Common myeloid progenitor, CD34-positive (primary cell): Measurements from ENCODE around the gene FGD6.

Experiments
- CTCF ChIA-PET: fragments of 350-600 bp; sonication (Branson Sonifier 250); formaldehyde crosslinking; loops from one replicate; lab custom pipeline; 2021; ENCODE audit warnings: antibody characterized with exemption; lab: Charles Lee
- POLR2A ChIA-PET: fragments of 350-600 bp; sonication (Branson Sonifier 250); formaldehyde crosslinking; loops from one replicate; lab custom pipeline; 2021; ENCODE audit warnings: antibody characterized with exemption; lab: Charles Lee
- DNase-seq, 3 donors: peaks; one replicate each; pipeline versions ENCODE4 v3.0.0 to v3.0.0-alpha.2; 2013
- H3K27ac ChIP-seq, 2 experiments: 1 replicate in 1 of 2; 2 replicates in 1 of 2; pipeline ENCODE4 v1.7.0; 2013; ENCODE audit warnings: inconsistent platforms in 2 of 2, low read length in 2 of 2, mild to moderate bottlenecking in 2 of 2, low read depth in 1 of 2, moderate library complexity in 1 of 2; ENCODE audit not compliant: severe bottlenecking in 2 of 2, insufficient read depth in 1 of 2, poor library complexity in 1 of 2
- H3K27me3 ChIP-seq, 5 experiments: replicated peaks in 2 of 5; 1 replicate in 3 of 5; 2 replicates in 2 of 5; pipeline versions ENCODE4 v1.6.1 to v1.7.0; 2013; ENCODE audit warnings: low read length in 4 of 5, mild to moderate bottlenecking in 2 of 5, moderate library complexity in 2 of 5, inconsistent platforms in 1 of 5; ENCODE audit not compliant: insufficient read depth in 5 of 5, control insufficient read depth in 4 of 5
- H3K36me3 ChIP-seq, 4 experiments: 1 replicate in 2 of 4; 2 replicates in 2 of 4; pipeline versions ENCODE4 v1.6.1 to v1.7.0; 2013; ENCODE audit warnings: low read length in 3 of 4, control low read depth in 1 of 4, mild to moderate bottlenecking in 1 of 4; ENCODE audit not compliant: control insufficient read depth in 4 of 4, insufficient read depth in 4 of 4
- H3K4me1 ChIP-seq, 4 experiments: 1 replicate in 3 of 4; 2 replicates in 1 of 4; pipeline versions ENCODE4 v1.6.1 to v1.7.1; 2013; ENCODE audit warnings: low read length in 3 of 4, mild to moderate bottlenecking in 3 of 4, control low read depth in 1 of 4, inconsistent platforms in 1 of 4, moderate library complexity in 1 of 4; ENCODE audit not compliant: control insufficient read depth in 4 of 4, insufficient read depth in 4 of 4; ENCODE audit errors: control extremely low read depth in 1 of 4
- H3K4me3 ChIP-seq, 7 experiments: 1 replicate in 4 of 7; 2 replicates in 3 of 7; pipeline versions ENCODE4 v1.5.1 to v1.7.0; 2013; ENCODE audit warnings: mild to moderate bottlenecking in 7 of 7, low read length in 6 of 7, moderate library complexity in 6 of 7, inconsistent platforms in 2 of 7, low read depth in 2 of 7, control low read depth in 1 of 7; ENCODE audit not compliant: insufficient read depth in 4 of 7, control insufficient read depth in 1 of 7; ENCODE audit errors: extremely low read depth in 1 of 7
- H3K9me3 ChIP-seq, 5 experiments: 1 replicate in 4 of 5; 2 replicates in 1 of 5; pipeline versions ENCODE4 v1.6.1 to v1.7.1; 2013; ENCODE audit warnings: low read length in 4 of 5, mild to moderate bottlenecking in 2 of 5, inconsistent platforms in 1 of 5, low read depth in 1 of 5, moderate library complexity in 1 of 5; ENCODE audit not compliant: control insufficient read depth in 4 of 5, insufficient read depth in 2 of 5; ENCODE audit errors: control extremely low read depth in 1 of 5
- WGBS: methylation state at CpG from one replicate; pipeline ENCODE4 v1.1.5; 2013; ENCODE audit not compliant: insufficient coverage; 5-methylcytosine and 5-hydroxymethylcytosine counted together

The FGD6 gene

GRCh38 chr12:95126076-95126475, 91.2 kb downstream of the FGD6 start:
- 100% methylated on average over 1 of the region's 2 CpGs for WGBS
- no peak overlapping the region for H3K4me3 ChIP-seq
- CTCF ChIA-PET, result interaction anchor here (0.6 kb wide), 1 partner anchor 9 kb away, joined by 3 read pairs; no protein-coding TSS in a partner anchor
- POLR2A ChIA-PET, result no interaction called here
- H3K27me3 ChIP-seq, result no peaks in the 10 kb centered on the region
- H3K36me3 ChIP-seq, result peaks cover 0 to 5% (median 0%) of the 10 kb centered on the region in 4 experiments
- H3K9me3 ChIP-seq, result no peaks in the 10 kb centered on the region
- no peak overlapping the region for H3K27ac ChIP-seq
- no peaks in the 10 kb centered on the region for H3K4me1 ChIP-seq
- DNase-seq, result no peak

- Histone ChIP-seq H3K4me3 (no peak overlapping the region), H3K27ac (no peak overlapping the region), H3K27me3 (no peaks in the 10 kb centered on the region), H3K36me3 (peaks cover 0 to 5% (median 0%) of the 10 kb centered on the region in 4 experiments), H3K9me3 (no peaks in the 10 kb centered on the region), H3K4me1 (no peaks in the 10 kb centered on the region)
- ChIA-PET CTCF (interaction anchor here (0.6 to 1.8 kb wide), 3 partner anchors 64 to 376 kb away, joined by 3 to 5 read pairs (median 3); no protein-coding TSS in a partner anchor), POLR2A (no interaction called here)
- no peak for DNase-seq
- WGBS, result 97% methylated on average over 6 of the region's 7 CpGs
Measured at GRCh38 chr12:95124106-95124505, 93.2 kb downstream of the FGD6 start.

- Histone ChIP-seq H3K36me3 (no peaks in the 10 kb centered on the region), H3K27ac (no peak overlapping the region), H3K4me1 (no peaks in the 10 kb centered on the region), H3K9me3 (no peaks in the 10 kb centered on the region), H3K4me3 (no peak overlapping the region), H3K27me3 (no peaks in the 10 kb centered on the region)
- 100% methylated on average over 3 of the region's 3 CpGs for WGBS
- DNase-seq, result no peak
- ChIA-PET POLR2A (no interaction called here), CTCF (interaction anchor here (0.6 to 1.3 kb wide), 4 partner anchors 13 to 417 kb away, joined by 3 to 6 read pairs (median 3); no protein-coding TSS in a partner anchor)
Measured at GRCh38 chr12:95118788-95119179, 98.5 kb downstream of the FGD6 start.

GRCh38 chr12:95118138-95118787, 99.0 kb downstream of the FGD6 start:
- no CpG with 5 or more reads among the region's 4 CpGs for WGBS
- Histone ChIP-seq H3K27ac (no peak overlapping the region), H3K9me3 (no peaks in the 10 kb centered on the region), H3K27me3 (no peaks in the 10 kb centered on the region), H3K4me1 (no peaks in the 10 kb centered on the region), H3K36me3 (no peaks in the 10 kb centered on the region), H3K4me3 (no peak overlapping the region)
- no peak for DNase-seq
- ChIA-PET POLR2A (no interaction called here), CTCF (interaction anchor here (0.9 to 4.1 kb wide), 8 partner anchors 12 to 417 kb away, joined by 3 to 38 read pairs (median 7); partner anchors contain the start of genes FGD6 and VEZT)

- Histone ChIP-seq H3K4me3 (no peak overlapping the region), H3K27ac (no peak overlapping the region), H3K27me3 (no peaks in the 10 kb centered on the region), H3K36me3 (peaks cover 0 to 5% (median 0%) of the 10 kb centered on the region in 4 experiments), H3K4me1 (no peaks in the 10 kb centered on the region), H3K9me3 (no peaks in the 10 kb centered on the region)
- DNase-seq, result peak; percentile 71 to 87 (median 83)
- 100% methylated on average over 1 of the region's 2 CpGs for WGBS
- CTCF ChIA-PET, result interaction anchor here (0.7 to 4.1 kb wide), 17 partner anchors 9 to 423 kb away, joined by 3 to 38 read pairs (median 3); partner anchors contain the start of genes FGD6 and VEZT
- POLR2A ChIA-PET, result no interaction called here
Measured at GRCh38 chr12:95117178-95117599, 100.1 kb downstream of the FGD6 start.

- Histone ChIP-seq H3K27ac (no peak overlapping the region), H3K36me3 (peaks cover 0 to 5% (median 0%) of the 10 kb centered on the region in 4 experiments), H3K4me1 (no peaks in the 10 kb centered on the region), H3K27me3 (no peaks in the 10 kb centered on the region), H3K9me3 (no peaks in the 10 kb centered on the region), H3K4me3 (no peak overlapping the region)
- 92% methylated on average over 2 of the region's 3 CpGs for WGBS
- ChIA-PET POLR2A (no interaction called here), CTCF (interaction anchor here (0.8 to 4.1 kb wide), 14 partner anchors 11 to 423 kb away, joined by 3 to 38 read pairs (median 4); partner anchors contain the start of genes FGD6 and VEZT)
- DNase-seq, result no peak
Measured at GRCh38 chr12:95116773-95117172, 100.5 kb downstream of the FGD6 start.

GRCh38 chr12:95116341-95116740, 100.9 kb downstream of the FGD6 start:
- no peak overlapping the region for H3K4me3 ChIP-seq
- DNase-seq, result no peak
- no peaks in the 10 kb centered on the region for H3K9me3 ChIP-seq
- no peak overlapping the region for H3K27ac ChIP-seq
- ChIA-PET CTCF (interaction anchor here (0.8 to 4.1 kb wide), 9 partner anchors 10 to 419 kb away, joined by 3 to 38 read pairs (median 5); partner anchors contain the start of genes FGD6 and VEZT), POLR2A (interaction anchor here (0.6 kb wide), 1 partner anchor 144 kb away, joined by 3 read pairs; no protein-coding TSS in a partner anchor)
- WGBS, result 87% methylated on average over 3 of the region's 4 CpGs
- peaks cover 0 to 5% (median 0%) of the 10 kb centered on the region in 4 experiments for H3K36me3 ChIP-seq
- H3K27me3 ChIP-seq, result no peaks in the 10 kb centered on the region
- H3K4me1 ChIP-seq, result peaks cover 0 to 1% (median 0%) of the 10 kb centered on the region in 4 experiments
